Measurements from ENCODE around the gene GRAP2.
"Not testable (repeated sequence)": the region's sequence is repeated elsewhere in the genome, so short reads cannot be mapped to it uniquely, and the experiment has no call there.

The GRAP2 gene

GRCh38 chr22:39946126-39946502 lies 45.2 kb downstream of the GRAP2 start:
- no peak for DNase-seq (ENCODE audit: low read depth)

- DNase-seq (ENCODE audit: low read depth) = no peak
These were observed 45.8 kb downstream of the GRAP2 start for GRCh38 chr22:39946503-39947219.

GRCh38 chr22:39947220-39948216 lies 46.6 kb downstream of the GRAP2 start:
- DNase-seq (ENCODE audit: low read depth) = no peak

GRCh38 chr22:39949964-39950737 lies 49.3 kb downstream of the GRAP2 start:
- no peak for DNase-seq (ENCODE audit: low read depth)

- DNase-seq (ENCODE audit: low read depth) = not testable (repeated sequence)
These were observed 50.9 kb downstream of the GRAP2 start for GRCh38 chr22:39951603-39952293.

GRCh38 chr22:39952347-39952746 lies 51.5 kb downstream of the GRAP2 start:
- no peak for DNase-seq (ENCODE audit: low read depth)

- DNase-seq (ENCODE audit: low read depth) = no peak
These were observed 52.2 kb downstream of the GRAP2 start for GRCh38 chr22:39953101-39953500.

GRCh38 chr22:39954584-39955055 lies 53.7 kb downstream of the GRAP2 start:
- DNase-seq (ENCODE audit: low read depth) = peak; percentile 90

- no peak for DNase-seq (ENCODE audit: low read depth)
These were observed 54.8 kb downstream of the GRAP2 start for GRCh38 chr22:39955675-39956074.

GRCh38 chr22:39956932-39957664 lies 56.2 kb downstream of the GRAP2 start:
- DNase-seq (ENCODE audit: low read depth) = no peak

GRCh38 chr22:39958009-39958711 lies 57.3 kb downstream of the GRAP2 start:
- no peak for DNase-seq (ENCODE audit: low read depth)

GRCh38 chr22:39958949-39959639 lies 58.2 kb downstream of the GRAP2 start:
- no peak for DNase-seq (ENCODE audit: low read depth)

- DNase-seq (ENCODE audit: low read depth) = no peak
These were observed 59.0 kb downstream of the GRAP2 start, which contains the start of gene TMA7B for GRCh38 chr22:39959640-39960447. Gene TMA7B, plus strand, starts transcription at chr22:39960397. Its CDS starts 3,978 bp downstream, at chr22:39964375.

- peak; percentile 99 for DNase-seq (ENCODE audit: low read depth)
These were observed 60.2 kb downstream of the GRAP2 start for GRCh38 chr22:39960791-39961746.

- no peak for DNase-seq (ENCODE audit: low read depth)
These were observed 61.2 kb downstream of the GRAP2 start for GRCh38 chr22:39962071-39962470.

- no peak for DNase-seq (ENCODE audit: low read depth)
These were observed 64.9 kb downstream of the GRAP2 start for GRCh38 chr22:39965748-39966147.

- DNase-seq (ENCODE audit: low read depth) = no peak
These were observed 65.6 kb downstream of the GRAP2 start for GRCh38 chr22:39966470-39966869.

Measured in non-pigmented ciliary epithelial cell (primary cell).